ENCODE measurements around the gene FRMPD1.

FRMPD1 gene

DNA sequence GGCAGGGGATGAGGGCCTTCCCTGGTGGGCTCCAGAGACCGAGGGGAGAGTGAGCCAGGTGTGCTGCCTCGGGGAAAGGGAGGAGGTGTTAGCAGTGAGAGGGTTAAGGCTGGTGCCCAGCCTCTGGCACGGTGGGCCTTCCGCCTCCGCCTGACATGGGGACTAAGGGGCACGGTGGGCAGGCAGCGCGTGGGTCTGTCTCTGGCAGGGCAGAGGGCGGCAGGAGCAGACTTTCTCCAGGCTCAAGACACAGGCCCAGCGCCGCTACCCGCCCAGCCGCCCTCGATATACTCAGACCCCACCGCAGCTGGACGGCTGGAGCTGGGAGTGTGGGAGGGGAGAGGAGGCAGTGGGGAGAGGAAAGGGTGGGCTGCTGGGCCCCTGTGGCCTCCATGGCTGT is 14.9 kb upstream of the FRMPD1 start:
- H2AFZ ChIP-seq (ENCODE audit: low read length, unreplicated experiment) = no peak overlapping the region
- peaks cover 40% of the 10 kb centered on the region for H3K27me3 ChIP-seq (ENCODE audit: insufficient read depth, low read length)
- no peaks in the 10 kb centered on the region for H3K79me2 ChIP-seq (ENCODE audit: control insufficient read depth, insufficient read depth, low read length, unreplicated experiment)
- no peak overlapping the region for H3K4me3 ChIP-seq (ENCODE audit: low read depth, low read length)
- H3K4me1 ChIP-seq (ENCODE audit: control insufficient read depth, insufficient read depth, low read length, unreplicated experiment) = no peaks in the 10 kb centered on the region
- no peak overlapping the region for H3K27ac ChIP-seq (ENCODE audit: low read depth, low read length)
- no peaks in the 10 kb centered on the region for H3K36me3 ChIP-seq (ENCODE audit: insufficient read depth, low read length)

DNA sequence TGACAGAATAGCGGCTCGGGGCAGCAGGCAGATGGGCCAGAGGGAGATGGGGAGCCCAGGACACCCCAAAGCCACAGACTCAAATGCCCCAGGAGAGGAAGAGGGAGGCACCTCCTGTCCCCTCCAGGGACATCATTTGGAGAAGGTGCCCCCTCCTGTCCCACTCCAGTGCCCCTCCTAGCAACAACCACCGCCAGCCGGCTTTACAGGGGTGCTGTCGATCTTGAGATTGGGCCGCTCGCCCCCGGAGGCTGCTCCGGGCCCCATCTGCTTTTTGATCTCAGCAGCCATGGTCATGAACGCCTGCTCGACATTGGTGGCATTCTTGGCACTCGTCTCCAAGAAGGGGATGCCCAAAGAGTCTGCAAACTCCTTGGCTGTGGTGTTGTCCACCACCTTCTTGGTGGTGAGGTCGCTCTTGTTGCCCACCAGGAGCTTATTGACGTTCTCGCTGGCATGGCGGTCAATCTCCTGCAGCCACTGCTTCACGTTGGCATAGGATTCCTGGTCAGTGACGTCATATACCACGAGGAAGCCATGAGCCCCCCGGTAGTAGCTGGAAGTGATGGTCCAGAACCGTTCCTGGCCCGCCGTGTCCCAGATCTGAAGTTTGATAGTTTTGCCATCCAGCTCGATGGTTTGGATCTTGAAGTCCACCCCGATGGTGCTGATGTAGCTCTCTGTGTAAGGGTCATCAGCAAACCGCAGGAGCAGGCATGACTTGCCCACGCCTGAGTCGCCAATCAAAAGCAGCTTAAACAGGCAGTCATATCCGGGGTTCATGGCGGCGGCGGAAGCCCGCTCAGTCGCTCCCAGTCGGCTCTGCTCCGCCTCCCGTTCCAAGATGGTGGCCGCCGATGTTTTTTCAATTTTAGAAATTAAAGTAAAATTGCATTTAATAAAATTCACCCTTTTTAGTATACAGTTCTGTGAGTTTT is 14.0 kb upstream of the FRMPD1 start:
- no peak overlapping the region for H2AFZ ChIP-seq (ENCODE audit: low read length, unreplicated experiment)
- no peak overlapping the region for H3K4me3 ChIP-seq (ENCODE audit: low read depth, low read length)
- no peaks in the 10 kb centered on the region for H3K79me2 ChIP-seq (ENCODE audit: control insufficient read depth, insufficient read depth, low read length, unreplicated experiment)
- no peaks in the 10 kb centered on the region for H3K36me3 ChIP-seq (ENCODE audit: insufficient read depth, low read length)
- H3K4me1 ChIP-seq (ENCODE audit: control insufficient read depth, insufficient read depth, low read length, unreplicated experiment) = no peaks in the 10 kb centered on the region
- peaks cover 49% of the 10 kb centered on the region for H3K27me3 ChIP-seq (ENCODE audit: insufficient read depth, low read length)
- H3K27ac ChIP-seq (ENCODE audit: low read depth, low read length) = no peak overlapping the region

DNA sequence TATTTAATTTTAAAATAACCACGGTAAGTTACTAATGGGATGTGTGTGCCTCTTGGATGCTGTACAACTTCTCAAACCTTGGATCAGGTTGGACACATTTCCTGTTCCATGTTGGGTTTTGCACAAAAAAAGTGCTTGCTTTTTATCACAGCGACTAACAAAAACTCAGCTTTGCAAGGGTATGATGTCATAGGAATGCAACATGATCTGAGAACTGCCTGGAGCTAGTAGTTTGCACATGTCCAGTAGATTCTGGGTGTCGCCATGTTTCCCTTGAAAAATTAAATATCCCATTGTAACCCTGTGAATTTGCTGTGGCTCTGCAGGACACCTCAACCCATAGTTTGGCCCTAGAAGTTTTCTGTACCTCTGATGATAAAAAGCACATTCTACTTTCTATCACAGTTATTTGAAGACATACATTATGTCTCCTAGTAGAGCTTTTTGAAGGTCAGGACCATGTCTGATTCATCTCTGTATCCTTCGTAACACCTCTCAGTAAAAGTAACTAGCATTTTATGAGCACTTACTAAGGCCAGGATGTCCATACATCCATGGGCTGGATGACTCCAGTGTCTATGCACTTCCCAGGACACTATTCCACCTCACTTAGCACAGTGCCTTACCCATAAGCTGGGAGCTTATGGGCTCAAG is 11.5 kb upstream of the FRMPD1 start:
- Histone ChIP-seq H2AFZ (ENCODE audit: low read length, unreplicated experiment) (no peak overlapping the region), H3K27ac (ENCODE audit: low read depth, low read length) (no peak overlapping the region), H3K4me3 (ENCODE audit: low read depth, low read length) (no peak overlapping the region), H3K4me1 (ENCODE audit: control insufficient read depth, insufficient read depth, low read length, unreplicated experiment) (no peaks in the 10 kb centered on the region), H3K79me2 (ENCODE audit: control insufficient read depth, insufficient read depth, low read length, unreplicated experiment) (no peaks in the 10 kb centered on the region), H3K27me3 (ENCODE audit: insufficient read depth, low read length) (peaks cover 71% of the 10 kb centered on the region), H3K36me3 (ENCODE audit: insufficient read depth, low read length) (no peaks in the 10 kb centered on the region)

DNA sequence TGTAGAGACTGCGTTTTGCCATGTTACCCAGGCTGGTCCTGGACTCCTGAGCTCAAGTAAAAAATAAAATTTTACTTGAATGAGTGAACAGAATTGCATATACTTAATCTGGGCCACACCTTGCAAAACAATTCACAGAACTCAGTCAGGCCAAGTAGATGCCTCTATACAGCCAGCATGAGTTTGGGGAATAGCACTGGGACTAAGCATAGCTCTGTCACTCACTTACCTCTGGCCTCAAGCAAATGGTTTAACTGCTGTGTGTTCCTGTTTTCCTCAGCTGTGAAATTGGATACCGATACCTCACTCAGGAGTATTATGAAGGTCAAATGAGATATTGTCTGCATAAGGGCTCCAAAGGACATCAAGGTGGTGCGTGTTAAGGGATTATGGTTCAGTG is 10.9 kb upstream of the FRMPD1 start:
- no peak overlapping the region for H3K4me3 ChIP-seq (ENCODE audit: low read depth, low read length)
- no peaks in the 10 kb centered on the region for H3K79me2 ChIP-seq (ENCODE audit: control insufficient read depth, insufficient read depth, low read length, unreplicated experiment)
- H2AFZ ChIP-seq (ENCODE audit: low read length, unreplicated experiment) = no peak overlapping the region
- H3K27me3 ChIP-seq (ENCODE audit: insufficient read depth, low read length) = peaks cover 73% of the 10 kb centered on the region
- no peak overlapping the region for H3K27ac ChIP-seq (ENCODE audit: low read depth, low read length)
- no peaks in the 10 kb centered on the region for H3K36me3 ChIP-seq (ENCODE audit: insufficient read depth, low read length)
- H3K4me1 ChIP-seq (ENCODE audit: control insufficient read depth, insufficient read depth, low read length, unreplicated experiment) = no peaks in the 10 kb centered on the region

DNA sequence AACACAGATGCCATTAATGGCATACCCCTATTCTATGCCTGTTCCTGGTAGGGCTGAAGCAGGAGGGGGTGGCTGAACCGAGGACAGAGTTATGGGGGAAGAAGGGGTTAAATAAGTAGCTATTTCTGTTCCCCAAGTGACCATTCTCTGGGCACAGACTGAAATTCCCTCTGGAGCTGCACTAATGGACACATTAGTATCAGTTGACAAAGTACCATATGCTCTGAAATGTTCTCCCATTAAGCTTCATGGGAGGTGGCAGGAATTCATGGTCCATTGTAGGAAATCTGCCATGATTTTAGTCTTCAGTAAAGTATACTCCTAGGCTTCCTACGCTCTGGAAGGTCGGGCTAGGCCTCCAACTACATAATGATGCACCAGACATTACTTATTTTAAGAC is 10.5 kb upstream of the FRMPD1 start:
- no peaks in the 10 kb centered on the region for H3K36me3 ChIP-seq (ENCODE audit: insufficient read depth, low read length)
- H3K27me3 ChIP-seq (ENCODE audit: insufficient read depth, low read length) = peaks cover 73% of the 10 kb centered on the region
- no peak overlapping the region for H3K4me3 ChIP-seq (ENCODE audit: low read depth, low read length)
- no peaks in the 10 kb centered on the region for H3K79me2 ChIP-seq (ENCODE audit: control insufficient read depth, insufficient read depth, low read length, unreplicated experiment)
- no peak overlapping the region for H3K27ac ChIP-seq (ENCODE audit: low read depth, low read length)
- no peak overlapping the region for H2AFZ ChIP-seq (ENCODE audit: low read length, unreplicated experiment)
- H3K4me1 ChIP-seq (ENCODE audit: control insufficient read depth, insufficient read depth, low read length, unreplicated experiment) = no peaks in the 10 kb centered on the region

DNA sequence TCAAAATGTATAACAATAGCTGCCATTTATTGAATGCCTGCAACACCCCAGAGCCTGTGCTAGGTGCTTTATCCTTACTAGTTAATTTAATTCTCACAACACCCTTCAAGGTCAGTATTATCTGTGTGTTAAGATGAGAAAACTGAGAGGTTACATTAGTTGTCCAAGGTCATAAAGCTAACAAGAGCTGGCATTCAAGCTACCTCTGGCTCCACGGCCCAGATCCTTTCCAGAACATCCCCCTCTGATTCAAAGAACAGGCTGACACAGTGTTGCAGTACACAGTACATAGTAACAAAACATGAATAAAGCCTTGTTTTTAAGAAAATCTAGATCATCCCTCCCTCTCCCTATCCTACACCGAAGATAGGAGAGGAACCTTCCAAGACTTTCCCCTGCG is 9.4 kb upstream of the FRMPD1 start:
- H2AFZ ChIP-seq (ENCODE audit: low read length, unreplicated experiment) = no peak overlapping the region
- H3K4me3 ChIP-seq (ENCODE audit: low read depth, low read length) = no peak overlapping the region
- peaks cover 79% of the 10 kb centered on the region for H3K27me3 ChIP-seq (ENCODE audit: insufficient read depth, low read length)
- no peaks in the 10 kb centered on the region for H3K79me2 ChIP-seq (ENCODE audit: control insufficient read depth, insufficient read depth, low read length, unreplicated experiment)
- no peak overlapping the region for H3K27ac ChIP-seq (ENCODE audit: low read depth, low read length)
- H3K36me3 ChIP-seq (ENCODE audit: insufficient read depth, low read length) = no peaks in the 10 kb centered on the region
- no peaks in the 10 kb centered on the region for H3K4me1 ChIP-seq (ENCODE audit: control insufficient read depth, insufficient read depth, low read length, unreplicated experiment)

DNA sequence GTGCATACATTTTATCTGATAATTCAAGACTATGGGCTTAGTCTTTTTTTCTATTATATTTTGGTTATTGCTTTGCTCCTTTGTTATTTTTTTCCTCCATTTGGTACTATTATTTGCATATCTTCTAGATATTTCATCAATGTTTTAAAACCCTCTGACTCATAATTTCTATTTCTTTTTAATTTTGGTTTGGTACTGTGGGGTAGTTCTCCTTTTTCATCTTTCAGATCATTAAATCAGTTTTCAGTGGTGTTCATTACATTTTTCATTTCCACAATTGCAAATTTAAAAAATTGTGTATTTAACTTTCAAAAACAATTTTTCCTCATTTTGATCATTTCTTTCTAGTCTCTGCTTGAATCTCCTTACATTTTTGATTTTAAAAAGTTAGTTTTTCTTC is 7.5 kb upstream of the FRMPD1 start:
- no peak overlapping the region for H3K4me3 ChIP-seq (ENCODE audit: low read depth, low read length)
- peaks cover 94% of the 10 kb centered on the region for H3K27me3 ChIP-seq (ENCODE audit: insufficient read depth, low read length)
- H3K27ac ChIP-seq (ENCODE audit: low read depth, low read length) = no peak overlapping the region
- H2AFZ ChIP-seq (ENCODE audit: low read length, unreplicated experiment) = no peak overlapping the region
- no peaks in the 10 kb centered on the region for H3K79me2 ChIP-seq (ENCODE audit: control insufficient read depth, insufficient read depth, low read length, unreplicated experiment)
- H3K36me3 ChIP-seq (ENCODE audit: insufficient read depth, low read length) = no peaks in the 10 kb centered on the region
- H3K4me1 ChIP-seq (ENCODE audit: control insufficient read depth, insufficient read depth, low read length, unreplicated experiment) = no peaks in the 10 kb centered on the region

DNA sequence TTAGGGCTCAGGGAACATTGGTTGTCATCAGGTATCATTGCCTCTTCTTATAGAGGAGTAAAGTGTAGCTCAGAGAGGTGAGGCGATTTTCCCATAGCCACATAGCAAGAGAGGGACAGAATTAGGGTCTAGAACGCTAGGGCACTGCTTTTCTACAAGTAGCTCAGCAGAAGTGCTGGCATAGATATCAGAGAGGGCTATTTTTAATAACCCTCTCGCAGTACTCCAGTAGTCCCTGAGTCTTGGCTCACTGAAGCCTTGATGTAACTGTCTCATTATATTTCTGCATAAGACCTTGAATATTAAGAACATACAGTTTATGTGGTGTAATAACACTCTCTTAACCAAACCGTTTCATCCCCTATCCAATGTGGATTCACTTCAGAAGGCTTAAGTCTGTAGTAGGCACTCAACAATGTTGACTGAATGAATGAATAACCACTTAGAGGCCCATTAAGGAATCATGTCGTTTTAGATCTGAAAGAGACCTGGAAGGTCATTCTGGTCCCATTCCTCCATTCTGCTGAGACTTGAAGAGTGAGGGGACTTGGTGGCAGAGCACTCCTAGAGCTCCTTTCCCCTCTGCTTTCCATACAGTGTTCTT is 4.7 kb upstream of the FRMPD1 start:
- Histone ChIP-seq H3K27me3 (ENCODE audit: insufficient read depth, low read length) (peaks cover 95% of the 10 kb centered on the region), H2AFZ (ENCODE audit: low read length, unreplicated experiment) (no peak overlapping the region), H3K79me2 (ENCODE audit: control insufficient read depth, insufficient read depth, low read length, unreplicated experiment) (no peaks in the 10 kb centered on the region), H3K36me3 (ENCODE audit: insufficient read depth, low read length) (no peaks in the 10 kb centered on the region), H3K4me1 (ENCODE audit: control insufficient read depth, insufficient read depth, low read length, unreplicated experiment) (no peaks in the 10 kb centered on the region), H3K27ac (ENCODE audit: low read depth, low read length) (no peak overlapping the region), H3K4me3 (ENCODE audit: low read depth, low read length) (no peak overlapping the region)

DNA sequence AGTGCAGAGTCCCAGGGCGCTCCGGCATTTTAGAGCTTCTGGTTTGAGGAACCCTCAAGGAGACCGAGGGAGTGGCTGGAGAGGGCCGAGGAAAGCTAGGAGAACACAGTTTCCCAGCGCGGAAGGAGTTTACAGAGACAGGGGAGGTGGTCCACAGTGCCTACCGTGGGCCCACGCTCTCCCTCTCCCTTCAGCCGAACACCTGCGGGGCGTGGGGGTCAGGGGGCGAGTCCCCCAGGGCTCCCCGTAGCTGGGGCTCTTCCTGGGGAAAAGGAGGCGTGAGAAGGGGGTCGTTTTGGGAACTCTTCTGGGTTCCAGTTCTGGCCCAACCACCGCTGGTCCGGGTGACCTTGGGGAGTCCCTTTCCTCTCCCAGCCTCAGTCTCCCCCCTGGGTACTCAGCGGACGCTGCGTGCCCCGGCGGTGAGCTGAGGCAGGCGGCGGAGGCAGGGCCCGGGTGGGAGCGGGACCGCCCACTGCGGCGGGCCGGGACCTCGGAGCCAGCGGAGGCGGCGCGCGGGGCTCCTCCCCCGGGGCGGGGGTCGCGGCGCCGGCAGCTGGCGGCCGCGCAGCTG is 368 bp upstream of the FRMPD1 start:
- Histone ChIP-seq H3K27me3 (ENCODE audit: insufficient read depth, low read length) (peaks cover 94% of the 10 kb centered on the region), H2AFZ (ENCODE audit: low read length, unreplicated experiment) (no peak overlapping the region), H3K4me3 (ENCODE audit: low read depth, low read length) (no peak overlapping the region)

DNA sequence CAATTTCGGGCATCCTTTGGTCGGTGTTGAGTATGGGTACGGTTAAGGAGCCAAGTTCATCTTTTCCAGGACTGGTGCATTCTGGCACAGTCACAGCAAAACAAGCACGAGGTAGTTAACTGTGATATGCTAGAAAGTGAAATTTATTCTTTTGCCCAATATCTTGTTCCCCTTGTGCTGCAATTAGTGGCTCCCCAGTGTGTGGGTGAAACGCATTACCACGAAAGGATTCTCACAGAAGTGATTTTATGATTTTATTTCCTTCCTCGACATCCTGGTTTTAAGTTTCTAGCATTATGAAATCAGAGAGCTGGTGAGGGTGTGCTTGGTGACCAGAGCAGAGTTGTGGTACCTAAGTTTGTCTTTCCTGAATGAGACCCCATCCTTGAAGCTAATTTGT is 1.5 kb downstream of the FRMPD1 start:
- no peak overlapping the region for H3K4me3 ChIP-seq (ENCODE audit: low read depth, low read length)
- H3K79me2 ChIP-seq (ENCODE audit: control insufficient read depth, insufficient read depth, low read length, unreplicated experiment) = no peaks in the 10 kb centered on the region
- H3K4me1 ChIP-seq (ENCODE audit: control insufficient read depth, insufficient read depth, low read length, unreplicated experiment) = no peaks in the 10 kb centered on the region
- no peak overlapping the region for H3K27ac ChIP-seq (ENCODE audit: low read depth, low read length)
- peaks cover 94% of the 10 kb centered on the region for H3K27me3 ChIP-seq (ENCODE audit: insufficient read depth, low read length)
- H3K36me3 ChIP-seq (ENCODE audit: insufficient read depth, low read length) = no peaks in the 10 kb centered on the region
- no peak overlapping the region for H2AFZ ChIP-seq (ENCODE audit: low read length, unreplicated experiment)

More for the DNA sequence above, 368 bp upstream of the FRMPD1 start:
- Histone ChIP-seq H3K4me1 (ENCODE audit: control insufficient read depth, insufficient read depth, low read length, unreplicated experiment) (no peaks in the 10 kb centered on the region), H3K79me2 (ENCODE audit: control insufficient read depth, insufficient read depth, low read length, unreplicated experiment) (no peaks in the 10 kb centered on the region), H3K36me3 (ENCODE audit: insufficient read depth, low read length) (no peaks in the 10 kb centered on the region), H3K27ac (ENCODE audit: low read depth, low read length) (no peak overlapping the region)

Data from ACC112 (cell line).